Omental fat pad (tissue), 4 donors: ENCODE measurements around the gene KLHDC4. TPM values are rescaled to one million over a fixed set of nuclear protein-coding genes. Genes with fewer than 3 reads are reported as not detected.

ENCODE experiments used
- ATAC-seq: fragments of 150-250 bp; one replicate; pipeline ENCODE4 v1.9.1; 2016; ENCODE audit warnings: mild to moderate bottlenecking, moderate library complexity; ENCODE audit not compliant: low FRiP score
- DNase-seq: peaks from one replicate; pipeline ENCODE4 v3.0.0-alpha.2; 2019; ENCODE audit warnings: low spot score
- CTCF ChIP-seq, 3 donors: fragments of 450-650 bp; IDR thresholded peaks; one replicate each; pipeline ENCODE4 v1.5.1; 2016 to 2017; ENCODE audit warnings: antibody characterized with exemption in 3 of 3, mild to moderate bottlenecking in 3 of 3, moderate library complexity in 2 of 3
- total RNA-seq, 4 donors: library from RNA; depleted of rRNA; stranded (reverse); fragments of >200 nt; gene quantifications; one replicate each; pipeline ENCODE4 v1.1.0, GENCODE V29; 2016

The KLHDC4 gene
- total RNA-seq, 4 donors from 2014 or later: 21.7 to 53.8 (median 25.5) TPM

GRCh38 chr16:87671221-87671620, 94.6 kb downstream of the KLHDC4 start:
- DNase-seq (no peak), ATAC-seq (no peak)
- TF ChIP-seq CTCF (IDR thresholded peaks at IDR 0.05): no peak

- ATAC-seq (no peak), DNase-seq (no peak)
- TF ChIP-seq CTCF (IDR thresholded peaks at IDR 0.05): no peak
Observed at GRCh38 chr16:87669672-87670071, 96.1 kb downstream of the KLHDC4 start.

- TF ChIP-seq CTCF (IDR thresholded peaks at IDR 0.05): no peak
Observed at GRCh38 chr16:87667946-87668345, 97.8 kb downstream of the KLHDC4 start.

GRCh38 chr16:87667443-87667842, 98.3 kb downstream of the KLHDC4 start:
- no peak for ATAC-seq
- DNase-seq: no peak
- TF ChIP-seq CTCF (IDR thresholded peaks at IDR 0.05): no peak

More at GRCh38 chr16:87667946-87668345, 97.8 kb downstream of the KLHDC4 start:
- ATAC-seq: no peak
- no peak for DNase-seq

- no peak for TF ChIP-seq CTCF (IDR thresholded peaks at IDR 0.05)
- ATAC-seq (no peak), DNase-seq (no peak)
Observed at GRCh38 chr16:87666919-87667318, 98.9 kb downstream of the KLHDC4 start.

- TF ChIP-seq CTCF (IDR thresholded peaks at IDR 0.05): no peak
- DNase-seq (no peak), ATAC-seq (no peak)
Observed at GRCh38 chr16:87665193-87665592, 100.6 kb downstream of the KLHDC4 start.

- DNase-seq: no peak
- no peak for TF ChIP-seq CTCF (IDR thresholded peaks at IDR 0.05)
- no peak for ATAC-seq
Observed at GRCh38 chr16:87664792-87665191, 101.0 kb downstream of the KLHDC4 start.
